Transverse colon (tissue), 4 donors: ENCODE results near the gene GLA.

ENCODE experiments used
- CTCF ChIP-seq, 5 experiments: fragments of 200-600 bp in 3 of 5; fragments of 450-650 bp in 2 of 5; sonication (generic) in 3 of 5; IDR thresholded peaks; 1 replicate in 2 of 5; 2 replicates in 3 of 5; pipeline ENCODE4 v1.5.1; 2016 to 2017; ENCODE audit warnings: antibody characterized with exemption in 5 of 5, inconsistent platforms in 3 of 5, mild to moderate bottlenecking in 2 of 5, moderate library complexity in 1 of 5
- EP300 ChIP-seq: sonication (generic); formaldehyde crosslinking; IDR thresholded peaks from one replicate; pipeline ENCODE4 v1.6.1; 2017; ENCODE audit warnings: antibody characterized with exemption, low read depth
- POLR2A ChIP-seq: fragments of 450-650 bp; IDR thresholded peaks from one replicate; pipeline ENCODE4 v1.6.1; 2016; ENCODE audit warnings: antibody characterized with exemption, mild to moderate bottlenecking, moderate library complexity
- POLR2AphosphoS5 ChIP-seq, 3 donors: sonication (generic); formaldehyde crosslinking; IDR thresholded peaks; one replicate each; pipeline ENCODE4 v1.6.1; 2016; ENCODE audit warnings: antibody characterized with exemption in 3 of 3

GRCh38 chrX:101393530-101394305 lies 14.0 kb downstream of the GLA start:
- TF ChIP-seq POLR2A (no peak), EP300 (no peak), CTCF (IDR thresholded peaks at IDR 0.05) (no peak), POLR2AphosphoS5 (IDR thresholded peaks at IDR 0.05) (no peak)
